DND-41 (cell line): ENCODE results near the gene AANAT.

Source experiments
- ATAC-seq: fragments of 200-7000 bp; cut with Tn5 transposase; 3 replicates; pipeline ENCODE4 v1.9.1; 2021; ENCODE audit warnings: low read depth; ENCODE audit not compliant: insufficient read depth
- DNase-seq: peaks from one replicate; pipeline ENCODE4 v3.0.0-alpha.2; 2020
- H2AFZ ChIP-seq: 2 replicates; pipeline ENCODE4 v1.6.0; 2012; ENCODE audit warnings: low read depth, low read length
- H3K27ac ChIP-seq: 2 replicates; pipeline ENCODE4 v1.5.1; 2012; ENCODE audit warnings: low read length, inconsistent platforms
- H3K27me3 ChIP-seq: fragments of 200-600 bp; sonication (generic); 2 replicates; pipeline ENCODE4 v1.6.0; 2012; ENCODE audit warnings: low read length, mild to moderate bottlenecking, inconsistent platforms; ENCODE audit not compliant: insufficient read depth, poor library complexity
- H3K36me3 ChIP-seq: 2 replicates; pipeline ENCODE4 v1.5.1; 2012; ENCODE audit warnings: low read length, inconsistent platforms; ENCODE audit not compliant: insufficient read depth
- H3K4me1 ChIP-seq: 2 replicates; pipeline ENCODE4 v1.5.1; 2012; ENCODE audit warnings: mild to moderate bottlenecking, low read length; ENCODE audit not compliant: insufficient read depth
- H3K4me2 ChIP-seq: 2 replicates; pipeline ENCODE4 v1.6.0; 2012; ENCODE audit warnings: mild to moderate bottlenecking, moderate library complexity, low read length, inconsistent platforms; ENCODE audit not compliant: insufficient read depth
- H3K4me3 ChIP-seq, 2 experiments: fragments of 200-600 bp in 1 of 2; shearing (Covaris generic) in 1 of 2; 2 replicates each; pipeline ENCODE4 v1.5.1; 2012 to 2016; ENCODE audit warnings: inconsistent platforms in 2 of 2, low read length in 2 of 2, mild to moderate bottlenecking in 2 of 2, low read depth in 1 of 2, moderate library complexity in 1 of 2
- H3K79me2 ChIP-seq: 2 replicates; pipeline ENCODE4 v1.6.0; 2012; ENCODE audit warnings: low read length, inconsistent platforms; ENCODE audit not compliant: insufficient read depth
- H3K9ac ChIP-seq: 2 replicates; pipeline ENCODE4 v1.6.0; 2012; ENCODE audit warnings: low read depth, mild to moderate bottlenecking, inconsistent platforms, low read length, moderate library complexity
- H3K9me3 ChIP-seq: 2 replicates; pipeline ENCODE4 v1.5.1; 2012; ENCODE audit warnings: low read length, moderate library complexity, mild to moderate bottlenecking, inconsistent platforms; ENCODE audit not compliant: insufficient read depth, severe bottlenecking
- H4K20me1 ChIP-seq: 2 replicates; pipeline ENCODE4 v1.6.0; 2012; ENCODE audit warnings: low read length; ENCODE audit not compliant: insufficient read depth
- CTCF ChIP-seq: IDR thresholded peaks from 2 replicates; pipeline ENCODE4 v1.5.1; 2012; ENCODE audit warnings: borderline replicate concordance, low read length, moderate library complexity, mild to moderate bottlenecking; ENCODE audit not compliant: poor library complexity, severe bottlenecking; ENCODE audit errors: extremely low read depth
- EZH2 ChIP-seq: IDR thresholded peaks from 3 replicates; pipeline ENCODE4 v1.6.1; 2012; ENCODE audit warnings: borderline replicate concordance, low read depth, mild to moderate bottlenecking, moderate library complexity, low read length, inconsistent platforms; ENCODE audit not compliant: severe bottlenecking

AANAT gene

GRCh38 chr17:76459674-76460073 lies 7.7 kb upstream of the AANAT start:
- no peak for TF ChIP-seq CTCF
- no peak overlapping the region for H3K4me2 ChIP-seq

GRCh38 chr17:76461765-76462555 lies 5.4 kb upstream of the AANAT start:
- Histone ChIP-seq H3K4me2 (no peak overlapping the region), H4K20me1 (no peaks in the 10 kb centered on the region; the same call in 1 of the 2 replicates), H3K9me3 (no peaks in the 10 kb centered on the region), H3K4me1 (no peaks in the 10 kb centered on the region), H3K36me3 (no peaks in the 10 kb centered on the region), H3K9ac (no peak overlapping the region), H3K27ac (no peak overlapping the region), H2AFZ (no peak overlapping the region), H3K4me3 (no peak overlapping the region), H3K79me2 (no peaks in the 10 kb centered on the region), H3K27me3 (peaks cover 9% of the 10 kb centered on the region)
- DNase-seq, result no peak
- ATAC-seq, result no peak
- no peak for TF ChIP-seq EZH2
- no peak for TF ChIP-seq CTCF

More at GRCh38 chr17:76459674-76460073, 7.7 kb upstream of the AANAT start:
- Histone ChIP-seq H3K4me3 (no peak overlapping the region), H2AFZ (no peak overlapping the region), H3K9me3 (no peaks in the 10 kb centered on the region), H3K27me3 (peaks cover 13% of the 10 kb centered on the region), H3K36me3 (no peaks in the 10 kb centered on the region), H3K79me2 (no peaks in the 10 kb centered on the region), H3K4me1 (no peaks in the 10 kb centered on the region), H4K20me1 (no peaks in the 10 kb centered on the region; the same call in 1 of the 2 replicates), H3K9ac (no peak overlapping the region), H3K27ac (no peak overlapping the region)
- DNase-seq (no peak), ATAC-seq (no peak)

GRCh38 chr17:76462556-76463290 lies 4.7 kb upstream of the AANAT start:
- no peak for ATAC-seq
- H3K9me3 ChIP-seq, result no peaks in the 10 kb centered on the region
- H3K4me2 ChIP-seq, result no peak overlapping the region
- no peak overlapping the region for H2AFZ ChIP-seq
- no peak overlapping the region for H3K27ac ChIP-seq
- no peaks in the 10 kb centered on the region; the same call in 1 of the 2 replicates for H4K20me1 ChIP-seq
- no peaks in the 10 kb centered on the region for H3K36me3 ChIP-seq
- H3K79me2 ChIP-seq, result no peaks in the 10 kb centered on the region
- no peak overlapping the region for H3K9ac ChIP-seq
- TF ChIP-seq CTCF, result no peak
- TF ChIP-seq EZH2, result no peak
- no peaks in the 10 kb centered on the region for H3K4me1 ChIP-seq
- peaks cover 9% of the 10 kb centered on the region for H3K27me3 ChIP-seq
- no peak for DNase-seq
- no peak overlapping the region for H3K4me3 ChIP-seq
